ENCODE results near the gene PROM2. TPM values are rescaled to one million over a fixed set of nuclear protein-coding genes. Genes with fewer than 3 reads are reported as not detected.
A peak's percentile ranks its signal among the peaks of the same experiment; 100 is the strongest.

PROM2 gene
- total RNA-seq, 1 donor from 2014 or later, result 0.35 TPM

- intact Hi-C loops (cut with micrococcal nuclease), result no loop called here
- peak; percentile 6 for DNase-seq
These were observed 8.2 kb downstream of the PROM2 start for GRCh38 chr2:95282458-95282857.

GRCh38 chr2:95283562-95283961 lies 9.3 kb downstream of the PROM2 start:
- DNase-seq, result peak; percentile 3
- intact Hi-C loops (cut with micrococcal nuclease), result no loop called here
- ATAC-seq, result no peak

More at GRCh38 chr2:95282458-95282857, 8.2 kb downstream of the PROM2 start:
- ATAC-seq, result no peak

- intact Hi-C loops (cut with micrococcal nuclease), result no loop called here
- ATAC-seq, result no peak
- DNase-seq, result no peak
These were observed 10.8 kb downstream of the PROM2 start for GRCh38 chr2:95284886-95285541.

GRCh38 chr2:95285542-95285932 lies 11.3 kb downstream of the PROM2 start:
- no peak for ATAC-seq
- intact Hi-C loops (cut with micrococcal nuclease), result no loop called here
- no peak for DNase-seq

GRCh38 chr2:95287336-95287735 lies 13.1 kb downstream of the PROM2 start:
- ATAC-seq (no peak), DNase-seq (no peak)
- intact Hi-C loops (cut with micrococcal nuclease), result no loop called here

- DNase-seq, result no peak
- intact Hi-C loops (cut with micrococcal nuclease), result no loop called here
- ATAC-seq, result no peak
These were observed 13.6 kb downstream of the PROM2 start for GRCh38 chr2:95287806-95288205.

- no peak for DNase-seq
- ATAC-seq, result no peak
These were observed 15.0 kb downstream of the PROM2 start for GRCh38 chr2:95289253-95289652.

GRCh38 chr2:95291222-95291621 lies 17.0 kb downstream of the PROM2 start:
- no peak for DNase-seq
- ATAC-seq, result no peak
- intact Hi-C loops (cut with micrococcal nuclease), result no loop called here

More at GRCh38 chr2:95289253-95289652, 15.0 kb downstream of the PROM2 start:
- intact Hi-C loops (cut with micrococcal nuclease), result no loop called here

- no peak for DNase-seq
- intact Hi-C loops (cut with micrococcal nuclease), result no loop called here
- ATAC-seq, result no peak
These were observed 18.5 kb downstream of the PROM2 start for GRCh38 chr2:95292623-95293260.

- DNase-seq (no peak), ATAC-seq (no peak)
- intact Hi-C loops (cut with micrococcal nuclease), result no loop called here
These were observed 20.5 kb downstream of the PROM2 start for GRCh38 chr2:95294579-95295250.

GRCh38 chr2:95295376-95295775 lies 21.1 kb downstream of the PROM2 start:
- intact Hi-C loops (cut with micrococcal nuclease), result no loop called here
- ATAC-seq (no peak), DNase-seq (no peak)

- intact Hi-C loops (cut with micrococcal nuclease), result no loop called here
- DNase-seq (no peak), ATAC-seq (no peak)
These were observed 21.8 kb downstream of the PROM2 start for GRCh38 chr2:95296011-95296410.

GRCh38 chr2:95296880-95297487 lies 22.7 kb downstream of the PROM2 start, which contains the start of gene KCNIP3:
Gene KCNIP3, plus strand, starts transcription at chr2:95297347. Its CDS starts 92 bp downstream, at chr2:95297439.
- DNase-seq, result no peak
- peak; percentile 39 for ATAC-seq
- intact Hi-C loops (cut with micrococcal nuclease), result no loop called here

GRCh38 chr2:95297639-95298395 lies 23.6 kb downstream of the PROM2 start:
- DNase-seq, result no peak
- ATAC-seq, result no peak
- intact Hi-C loops (cut with micrococcal nuclease), result no loop called here

GRCh38 chr2:95298486-95299111 lies 24.4 kb downstream of the PROM2 start:
- DNase-seq (no peak), ATAC-seq (no peak)
- intact Hi-C loops (cut with micrococcal nuclease), result no loop called here

- no peak for DNase-seq
- intact Hi-C loops (cut with micrococcal nuclease), result no loop called here
- ATAC-seq, result no peak
These were observed 25.7 kb downstream of the PROM2 start for GRCh38 chr2:95299961-95300360.

- ATAC-seq, result no peak
- intact Hi-C loops (cut with micrococcal nuclease), result no loop called here
- no peak for DNase-seq
These were observed 26.2 kb downstream of the PROM2 start for GRCh38 chr2:95300450-95300849.

GRCh38 chr2:95301186-95301585 lies 26.9 kb downstream of the PROM2 start:
- DNase-seq (no peak), ATAC-seq (no peak)
- intact Hi-C loops (cut with micrococcal nuclease), result no loop called here
